Peyer's patch (tissue), 4 donors: ENCODE results near the gene TNPO2.

Source experiments
- POLR2A ChIP-seq, 2 donors: fragments of 450-650 bp; IDR thresholded peaks; one replicate each; pipeline ENCODE4 v1.5.1; 2017; ENCODE audit warnings: antibody characterized with exemption in 2 of 2, mild to moderate bottlenecking in 2 of 2, moderate library complexity in 2 of 2
- TF ChIP-seq, protein P1 (sequence below), 6 experiments: fragments of 450-650 bp in 4 of 6; fragments of 200-600 bp in 2 of 6; sonication (generic) in 1 of 6; IDR thresholded peaks; one replicate each; pipeline ENCODE4 v1.5.1; 2017 to 2019; ENCODE audit warnings: antibody characterized with exemption in 6 of 6, mild to moderate bottlenecking in 3 of 6, moderate library complexity in 1 of 6

- TF ChIP-seq, protein P1, sequence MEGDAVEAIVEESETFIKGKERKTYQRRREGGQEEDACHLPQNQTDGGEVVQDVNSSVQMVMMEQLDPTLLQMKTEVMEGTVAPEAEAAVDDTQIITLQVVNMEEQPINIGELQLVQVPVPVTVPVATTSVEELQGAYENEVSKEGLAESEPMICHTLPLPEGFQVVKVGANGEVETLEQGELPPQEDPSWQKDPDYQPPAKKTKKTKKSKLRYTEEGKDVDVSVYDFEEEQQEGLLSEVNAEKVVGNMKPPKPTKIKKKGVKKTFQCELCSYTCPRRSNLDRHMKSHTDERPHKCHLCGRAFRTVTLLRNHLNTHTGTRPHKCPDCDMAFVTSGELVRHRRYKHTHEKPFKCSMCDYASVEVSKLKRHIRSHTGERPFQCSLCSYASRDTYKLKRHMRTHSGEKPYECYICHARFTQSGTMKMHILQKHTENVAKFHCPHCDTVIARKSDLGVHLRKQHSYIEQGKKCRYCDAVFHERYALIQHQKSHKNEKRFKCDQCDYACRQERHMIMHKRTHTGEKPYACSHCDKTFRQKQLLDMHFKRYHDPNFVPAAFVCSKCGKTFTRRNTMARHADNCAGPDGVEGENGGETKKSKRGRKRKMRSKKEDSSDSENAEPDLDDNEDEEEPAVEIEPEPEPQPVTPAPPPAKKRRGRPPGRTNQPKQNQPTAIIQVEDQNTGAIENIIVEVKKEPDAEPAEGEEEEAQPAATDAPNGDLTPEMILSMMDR (IDR thresholded peaks at IDR 0.05): no peak
- no peak for TF ChIP-seq POLR2A (IDR thresholded peaks at IDR 0.05)
Observed at GRCh38 chr19:12687496-12688196, 36.1 kb downstream of the TNPO2 start, which contains the start of gene GNG14.
